ENCODE results near the gene CRYBG1.

Gene CRYBG1

DNA sequence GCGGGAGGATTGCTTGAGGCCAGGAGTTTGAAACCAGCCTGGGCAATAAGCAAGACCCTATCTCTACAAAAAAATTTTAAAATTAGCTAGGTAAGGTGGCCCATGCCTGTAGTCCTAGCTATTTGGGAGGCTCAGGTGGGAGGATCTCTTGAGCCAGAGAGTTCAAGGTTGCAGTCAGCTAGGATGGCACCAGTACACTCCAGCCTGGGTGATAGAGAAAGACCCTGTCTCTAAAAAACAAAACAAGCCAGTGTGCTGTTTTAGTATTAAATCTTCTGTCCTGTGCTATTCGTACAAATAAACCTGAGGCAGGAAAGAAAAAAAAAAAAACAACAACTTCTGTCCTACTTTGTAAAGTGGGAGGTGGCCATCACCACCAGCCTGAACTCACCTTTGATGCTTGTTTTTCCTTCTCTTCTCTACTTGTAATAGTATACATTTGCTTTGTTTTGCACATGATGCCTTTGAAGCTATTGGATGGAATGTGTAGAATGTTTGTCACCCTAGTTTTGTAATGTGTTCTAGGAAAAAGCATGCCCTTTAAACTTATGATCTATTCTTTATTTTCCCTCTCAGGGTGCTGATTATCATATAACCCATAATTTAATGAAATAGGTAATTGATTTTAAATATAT lies 102.5 kb downstream of the CRYBG1 start:
- DNase-seq = no peak

DNA sequence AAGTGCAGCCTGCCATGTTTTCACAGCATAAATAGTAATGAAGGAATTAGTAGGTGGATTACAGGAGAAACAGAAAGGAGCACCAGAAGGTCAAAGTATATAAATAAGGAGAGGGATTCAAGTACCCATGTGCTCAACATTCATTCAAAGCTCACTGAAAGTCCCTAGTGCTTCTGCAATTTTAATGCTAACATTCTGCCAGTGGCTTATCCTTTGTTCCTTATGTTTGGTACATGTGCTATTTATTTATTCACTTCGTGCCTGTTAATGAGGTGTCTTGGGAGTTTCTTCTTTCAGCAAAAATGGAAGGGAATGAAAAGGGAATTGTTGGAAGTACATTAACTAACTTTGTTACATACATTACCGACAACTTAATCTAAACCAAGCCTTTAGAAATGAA lies 105.7 kb downstream of the CRYBG1 start:
- DNase-seq = no peak

DNA sequence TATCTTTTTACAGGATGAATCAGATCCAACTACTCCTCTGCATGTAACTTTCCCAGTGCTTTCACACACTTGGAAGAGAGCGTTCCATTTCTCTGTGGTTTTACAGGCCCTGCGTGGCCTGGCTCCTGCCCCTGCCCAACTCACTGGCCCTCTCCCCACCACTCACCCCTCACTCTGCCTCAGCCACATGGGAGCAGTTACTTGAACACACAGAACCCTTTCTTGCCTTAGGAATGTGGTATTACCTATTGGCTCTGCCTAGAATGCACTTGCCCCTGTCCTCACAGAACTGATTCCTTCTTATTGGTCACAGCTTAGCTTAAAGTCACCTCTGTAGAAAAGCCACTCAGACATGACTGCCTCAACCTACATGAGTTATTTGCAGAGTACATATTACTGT lies 108.4 kb downstream of the CRYBG1 start:
- DNase-seq = no peak

DNA sequence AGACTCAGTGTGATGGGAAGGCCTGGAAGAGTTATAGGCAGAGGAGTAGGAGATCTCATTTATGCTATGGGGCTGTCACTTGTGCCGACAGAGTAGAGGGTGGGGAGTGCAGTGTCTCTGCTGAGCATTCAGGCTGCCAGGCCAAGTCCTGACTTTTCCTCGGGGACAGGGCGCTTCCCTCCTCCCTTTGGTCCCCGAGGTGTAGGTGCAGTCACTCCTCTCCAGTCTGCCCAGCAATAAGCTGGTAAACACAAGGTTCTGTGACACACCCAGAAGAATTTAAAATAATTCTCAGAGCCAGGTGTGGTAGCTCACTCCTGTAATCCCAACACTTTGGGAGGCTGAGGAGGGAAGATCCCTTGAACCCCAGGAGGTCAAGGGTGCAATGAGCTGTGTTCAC lies 109.4 kb downstream of the CRYBG1 start:
- DNase-seq = no peak

DNA sequence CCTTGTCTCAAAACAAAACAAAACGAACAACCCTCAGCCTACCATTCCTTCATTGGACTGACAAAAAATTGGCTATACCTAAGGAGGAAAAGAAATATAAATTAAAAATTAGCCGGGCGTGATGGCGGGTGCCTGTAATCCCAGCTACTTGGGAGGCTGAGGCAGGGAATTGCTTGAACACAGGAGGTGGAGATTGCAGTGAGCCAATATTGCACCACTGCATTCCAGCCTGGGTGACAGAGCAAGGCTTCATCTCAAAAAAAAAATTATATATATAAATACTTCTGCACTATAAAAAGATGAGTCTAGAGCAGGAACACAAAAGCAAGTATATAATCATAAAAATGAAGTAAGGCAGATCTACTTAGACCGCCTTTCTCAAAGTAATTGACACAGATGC lies 109.8 kb downstream of the CRYBG1 start:
- no peak for DNase-seq

DNA sequence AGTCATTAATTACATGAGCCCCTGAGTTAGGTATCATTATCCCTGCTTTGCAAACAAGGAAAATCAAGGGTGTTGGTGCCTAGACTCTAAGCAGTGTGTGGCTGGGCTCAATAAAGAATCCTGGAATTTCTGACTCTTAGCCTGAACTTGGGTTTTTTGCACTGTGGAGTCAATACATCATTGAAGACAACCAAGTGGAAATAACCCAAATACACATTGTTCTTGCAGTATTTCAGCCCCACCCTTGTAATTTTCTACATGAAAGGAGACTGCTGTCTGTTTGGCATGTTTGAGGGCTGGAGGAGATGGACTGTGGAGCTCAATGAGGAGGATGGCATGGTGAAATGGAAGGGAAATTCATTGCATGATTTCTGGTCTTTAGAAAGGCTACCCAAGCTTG lies 110.3 kb downstream of the CRYBG1 start:
- DNase-seq = no peak

DNA sequence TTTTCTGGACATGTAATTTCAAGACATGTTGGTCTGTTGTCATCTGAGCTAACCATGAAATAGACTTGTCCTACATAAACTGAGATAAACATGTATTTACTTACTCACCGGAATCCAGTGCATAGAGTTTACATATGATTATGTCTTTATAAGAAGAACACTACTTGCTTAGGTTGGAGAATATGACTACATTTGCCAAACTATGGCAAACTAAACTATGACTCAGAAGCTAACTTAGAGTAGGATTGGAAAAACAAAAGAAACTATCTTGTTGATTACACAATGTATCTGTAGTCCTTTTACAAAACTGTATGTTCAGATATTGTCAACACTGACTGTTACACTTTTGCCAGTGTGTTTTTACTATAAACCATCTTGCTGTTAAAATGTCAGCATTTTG lies 113.3 kb downstream of the CRYBG1 start:
- no peak for DNase-seq

DNA sequence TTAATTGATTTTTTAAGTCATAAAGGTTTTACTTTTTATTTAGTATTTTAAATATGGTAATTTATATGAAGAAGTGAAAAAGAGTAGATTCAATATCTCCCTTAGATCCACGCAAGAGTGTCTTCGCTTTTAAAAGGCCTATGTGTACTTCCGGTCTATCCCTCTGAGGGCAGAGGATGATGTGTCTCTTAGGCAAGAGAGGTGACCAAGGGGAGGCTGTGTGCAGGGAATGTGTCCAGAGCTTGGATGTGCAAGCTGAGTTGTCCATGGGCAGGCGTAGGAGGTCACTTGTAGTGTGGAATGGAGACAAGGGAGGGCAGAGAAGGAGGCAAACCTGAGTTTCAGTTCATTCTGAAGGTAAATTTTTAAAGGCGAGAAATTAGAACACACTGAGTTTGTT lies 113.9 kb downstream of the CRYBG1 start:
- no peak for DNase-seq

DNA sequence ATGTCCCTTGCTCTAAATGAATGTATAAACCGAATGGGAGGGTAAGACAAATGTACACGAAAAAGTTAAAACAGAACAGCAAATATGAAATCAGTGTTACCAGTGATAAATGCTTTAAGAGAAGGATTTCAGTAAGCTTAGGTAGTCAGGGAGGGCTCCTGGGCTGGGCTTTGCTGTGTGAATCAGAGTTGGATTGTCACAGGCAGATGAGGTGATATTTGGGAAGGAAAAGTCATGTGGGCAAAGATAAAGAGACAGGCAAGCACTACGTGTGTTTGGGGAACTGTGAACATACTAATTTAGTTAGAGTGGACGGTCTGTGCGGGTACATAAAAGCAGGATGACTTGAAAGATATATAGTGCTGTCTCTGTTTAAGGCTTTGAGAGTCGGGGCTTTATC lies 114.8 kb downstream of the CRYBG1 start:
- no peak for DNase-seq

DNA sequence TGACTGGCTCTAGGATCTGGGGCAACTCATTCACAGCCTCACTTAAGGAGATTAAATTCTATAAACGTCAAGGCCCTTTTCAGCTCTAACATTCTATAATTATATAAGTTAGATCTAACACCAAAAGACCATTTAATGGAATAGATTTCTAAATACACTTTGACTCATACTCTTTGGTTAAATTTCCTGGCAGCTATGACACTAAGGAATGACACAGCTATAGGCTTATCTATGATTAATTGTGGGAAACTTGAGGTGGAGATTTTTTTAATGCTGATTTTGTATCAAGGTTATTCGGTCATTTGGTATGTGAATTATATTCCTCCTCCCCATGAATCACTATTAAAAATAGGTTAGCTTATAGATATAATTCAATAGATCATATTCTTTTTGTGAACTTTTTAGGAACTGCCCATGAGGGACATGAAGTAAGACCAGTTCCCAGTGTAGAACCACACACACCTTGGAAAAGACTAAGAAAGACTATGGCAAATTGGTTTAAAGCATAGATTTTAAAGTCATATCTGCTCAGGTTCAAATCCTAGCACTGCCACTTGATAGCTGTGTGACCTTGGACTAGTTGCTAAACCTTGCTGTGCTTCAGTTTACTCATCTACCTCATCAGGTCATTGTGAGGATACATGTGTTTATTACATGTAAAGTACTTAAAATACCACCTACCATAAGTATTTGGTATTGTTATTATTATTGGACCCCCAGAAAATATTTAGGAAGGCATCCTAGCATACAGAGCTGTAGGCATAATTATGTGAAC lies 116.0 kb downstream of the CRYBG1 start:
- no peak for DNase-seq

DNA sequence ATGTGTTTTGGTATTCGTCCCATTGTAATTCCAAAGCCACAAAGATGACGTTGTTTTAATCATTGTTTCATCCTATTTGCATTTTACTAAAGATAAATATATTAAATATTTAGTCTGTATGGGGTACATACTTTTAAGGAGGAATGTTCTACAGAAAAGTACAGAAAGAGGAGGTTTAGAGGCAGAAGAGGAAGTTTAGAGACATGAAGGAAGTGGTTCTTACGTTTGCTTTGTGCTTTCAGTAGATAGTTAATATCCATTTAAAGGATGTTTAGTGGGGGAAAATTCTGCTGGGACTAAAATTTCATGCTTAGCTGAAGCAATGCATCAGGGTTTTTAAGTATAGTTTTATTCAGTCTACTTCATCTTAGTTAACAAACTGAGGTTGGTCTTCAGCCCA lies 116.6 kb downstream of the CRYBG1 start:
- no peak for DNase-seq

DNA sequence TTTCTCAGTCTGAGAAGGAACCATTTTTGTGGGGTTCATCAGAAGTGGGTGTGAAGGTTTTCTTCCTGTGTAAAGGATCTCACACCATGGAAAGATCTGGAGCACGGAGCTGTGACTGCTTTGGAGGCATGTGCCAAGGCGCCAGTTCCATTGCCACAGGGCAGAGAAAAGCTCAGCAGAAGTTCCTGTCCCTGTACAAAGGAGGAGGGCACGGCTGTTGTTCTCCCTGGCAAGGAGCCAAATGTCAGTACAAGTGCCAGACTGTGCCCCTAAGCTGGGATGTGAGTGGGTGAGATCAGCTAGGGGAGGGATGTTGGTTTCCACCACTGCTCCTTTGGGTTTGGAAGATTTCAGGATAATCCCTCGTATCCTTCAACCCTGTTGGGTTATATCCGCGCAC lies 117.3 kb downstream of the CRYBG1 start:
- no peak for DNase-seq

DNA sequence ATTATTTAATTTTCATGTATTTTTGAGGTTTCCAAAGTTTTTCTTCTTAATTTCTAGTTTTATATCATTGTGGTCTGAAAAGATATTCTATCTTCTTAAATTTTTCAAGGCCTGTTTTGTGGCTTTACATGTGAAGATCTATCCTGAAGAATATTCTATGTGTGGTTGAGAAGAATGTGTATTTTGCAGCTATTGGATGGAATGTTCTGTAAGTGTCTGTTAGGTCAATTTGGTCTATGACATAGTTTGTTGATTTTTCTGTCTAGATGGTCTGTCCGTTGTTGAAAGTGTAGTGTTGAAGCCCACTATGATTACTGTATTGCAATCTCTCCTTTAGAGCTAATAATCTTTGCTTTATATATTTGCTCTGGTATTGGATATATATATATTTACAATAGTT lies 125.7 kb downstream of the CRYBG1 start:
- DNase-seq = no peak

DNA sequence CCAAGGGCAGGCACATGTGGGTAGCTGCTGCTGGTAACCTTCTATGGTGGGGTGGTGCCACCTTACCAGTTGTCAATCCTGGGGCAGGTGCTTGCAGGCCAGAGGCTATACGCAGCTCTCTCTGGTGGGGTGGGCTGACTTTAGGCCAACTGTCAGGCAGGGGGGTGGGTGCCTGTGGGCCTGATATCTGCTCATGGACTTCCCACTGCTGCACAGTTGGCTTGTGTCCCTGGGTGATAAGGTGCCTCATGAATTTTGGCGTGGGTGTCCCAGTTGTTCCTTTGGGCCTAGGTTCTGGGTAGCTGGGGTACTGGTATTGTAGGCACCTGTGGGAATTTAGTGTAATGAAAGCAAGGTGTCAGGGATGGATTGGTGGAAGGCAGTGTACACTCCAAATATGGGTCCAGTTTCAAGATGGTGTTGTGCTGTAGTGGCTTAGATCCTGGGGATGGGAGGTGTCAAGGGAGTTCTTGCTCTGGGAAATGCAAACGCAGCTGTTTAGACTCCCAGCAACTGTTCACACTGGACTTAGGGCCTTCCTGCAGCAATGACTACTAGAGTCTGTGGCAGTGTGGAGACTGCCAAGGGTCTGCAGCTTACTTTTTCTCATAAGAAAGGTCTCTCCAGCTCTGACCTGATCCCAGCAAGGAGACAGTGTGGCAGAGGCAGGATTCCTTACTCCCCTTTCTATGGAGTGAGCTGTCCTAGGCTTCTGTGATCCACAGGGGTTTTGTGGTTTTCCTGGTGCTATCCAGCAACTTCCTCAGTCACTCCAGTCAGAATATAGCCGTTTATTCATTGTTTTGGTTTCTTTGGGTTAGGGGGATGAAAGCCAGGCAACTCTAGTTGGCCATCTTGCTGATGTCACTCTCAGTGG lies 128.2 kb downstream of the CRYBG1 start:
- DNase-seq = no peak

DNA sequence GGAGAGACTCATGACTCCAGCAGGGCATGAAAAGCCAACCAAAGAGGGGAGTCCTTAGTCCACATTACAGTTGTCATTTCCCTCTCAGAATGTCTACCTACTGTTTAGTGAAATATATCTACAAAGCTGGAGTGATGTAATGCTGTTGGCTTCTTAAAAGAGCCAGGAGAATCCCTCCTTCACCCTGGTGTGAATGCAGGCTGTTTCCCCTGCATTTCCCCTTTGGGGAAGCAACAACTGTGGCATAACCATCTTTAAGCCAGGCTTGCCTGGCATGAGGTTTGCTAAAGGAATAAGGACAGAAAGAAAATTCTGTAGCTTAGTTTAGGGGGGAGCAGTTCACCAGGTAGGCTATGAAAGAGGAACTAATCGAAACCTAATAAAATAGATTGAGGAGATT lies 129.5 kb downstream of the CRYBG1 start:
- DNase-seq = no peak

DNA sequence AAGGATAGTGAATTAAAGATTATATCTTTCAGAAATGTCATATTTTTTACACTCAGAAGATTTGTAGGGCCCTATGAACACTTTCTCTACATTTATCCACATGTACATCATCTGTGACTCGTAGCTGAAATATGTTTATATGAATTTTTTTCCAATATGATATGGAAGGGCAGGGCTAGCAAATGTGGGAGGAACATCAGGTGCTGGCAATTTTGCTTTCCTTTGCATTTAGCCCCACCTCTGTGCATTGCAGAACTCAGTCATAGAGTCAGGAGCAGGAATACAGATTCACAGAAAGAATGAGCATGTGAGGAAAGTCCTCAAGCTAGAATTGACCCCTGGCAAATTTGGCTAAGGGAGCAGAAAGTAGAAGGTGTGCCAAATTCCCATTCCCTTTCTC lies 129.9 kb downstream of the CRYBG1 start:
- no peak for DNase-seq

DNA sequence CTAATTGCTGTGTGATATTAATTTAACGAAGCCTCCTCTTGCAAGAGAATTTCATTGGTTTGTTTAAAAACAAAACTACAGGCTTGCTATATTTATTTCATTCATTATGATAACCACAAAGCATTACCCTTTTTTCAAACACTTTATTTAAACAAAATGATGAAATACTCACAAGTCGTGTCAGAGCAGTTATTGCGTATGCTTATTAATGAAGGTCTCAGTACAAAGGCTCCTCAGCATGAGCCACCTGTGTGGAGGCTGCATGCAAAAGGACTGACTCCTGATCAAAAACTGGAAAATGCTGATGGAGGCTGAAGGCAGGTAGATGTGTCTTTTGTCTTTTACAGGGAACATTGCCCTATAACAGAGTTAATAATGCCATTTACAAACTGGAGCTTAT lies 130.5 kb downstream of the CRYBG1 start:
- no peak for DNase-seq

DNA sequence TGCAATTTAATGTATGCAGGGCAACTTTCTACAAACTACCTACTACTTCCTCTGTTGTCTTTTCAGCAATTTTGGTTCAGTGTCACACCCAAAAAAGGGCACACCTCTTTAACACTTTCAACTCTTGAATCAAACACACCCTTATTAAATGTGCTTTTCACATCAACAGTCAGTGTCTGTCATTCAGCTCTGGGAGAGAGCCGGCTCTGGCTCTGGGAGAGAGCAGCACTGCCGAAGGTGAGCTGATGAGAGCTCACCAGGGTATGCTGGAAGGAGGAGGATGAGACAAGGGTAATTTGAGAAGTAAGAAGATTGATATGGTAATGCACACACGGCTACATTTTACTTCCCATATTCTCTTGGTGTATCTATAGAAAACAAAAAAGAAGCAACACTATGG lies 134.5 kb downstream of the CRYBG1 start:
- DNase-seq = no peak

DNA sequence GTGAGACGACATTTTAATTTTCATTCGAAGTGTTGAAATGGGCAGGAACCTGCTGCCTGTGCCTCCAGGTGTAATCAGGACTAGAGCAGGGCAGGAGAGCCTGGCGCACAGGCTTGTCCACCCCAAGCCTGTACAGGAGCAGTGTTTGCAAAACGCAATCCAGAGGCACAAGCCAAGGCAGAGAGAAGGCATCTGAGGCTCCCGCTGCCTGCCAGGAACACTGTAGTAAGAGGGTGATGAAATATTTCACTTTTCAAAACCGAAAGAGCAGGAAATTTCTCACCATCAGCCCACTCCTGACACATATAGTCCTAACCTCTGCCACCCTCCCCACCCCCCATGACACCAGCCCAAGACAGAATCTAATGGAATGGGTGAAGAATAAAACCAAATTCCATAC lies 136.3 kb downstream of the CRYBG1 start:
- no peak for DNase-seq

DNA sequence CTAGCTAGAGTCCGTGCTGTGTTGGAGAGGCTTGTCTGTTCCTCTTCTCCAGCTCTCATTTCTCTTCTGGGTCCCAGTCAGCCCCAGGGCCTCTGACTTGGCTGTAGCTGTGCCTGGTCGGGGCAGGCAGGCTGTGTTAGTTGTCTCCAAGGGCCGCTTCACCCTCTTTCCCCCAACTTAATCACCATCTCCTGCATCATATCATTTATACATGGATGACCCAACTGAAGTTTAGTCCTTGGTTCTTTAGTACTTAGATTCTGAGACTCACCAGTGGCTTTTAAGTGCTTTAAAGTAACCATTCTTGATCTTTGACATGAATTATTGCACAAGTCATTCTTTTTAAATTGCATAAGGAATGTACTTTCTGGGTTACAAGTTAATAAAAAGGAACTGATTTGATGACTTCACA lies 141.4 kb downstream of the CRYBG1 start:
- DNase-seq = no peak

DNA sequence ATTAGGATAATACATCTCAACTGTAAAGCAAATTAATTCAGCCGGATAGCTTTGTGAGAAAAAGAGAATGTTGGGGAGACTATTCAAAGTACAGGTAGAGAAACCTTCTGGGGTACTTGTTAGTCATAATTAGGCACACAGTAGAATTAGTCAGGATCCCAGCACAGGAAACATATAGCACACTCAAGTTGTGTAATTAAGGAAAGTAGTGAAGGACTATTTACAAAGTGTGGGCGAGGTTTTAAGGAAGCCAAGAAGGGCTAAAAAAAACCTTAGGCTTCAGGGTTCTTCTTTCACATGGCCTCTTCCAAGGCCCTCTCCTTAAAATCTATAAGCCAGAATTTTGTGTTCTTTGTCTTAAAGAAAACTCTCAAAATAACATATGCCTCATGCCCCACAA lies 142.0 kb downstream of the CRYBG1 start:
- no peak for DNase-seq

DNA sequence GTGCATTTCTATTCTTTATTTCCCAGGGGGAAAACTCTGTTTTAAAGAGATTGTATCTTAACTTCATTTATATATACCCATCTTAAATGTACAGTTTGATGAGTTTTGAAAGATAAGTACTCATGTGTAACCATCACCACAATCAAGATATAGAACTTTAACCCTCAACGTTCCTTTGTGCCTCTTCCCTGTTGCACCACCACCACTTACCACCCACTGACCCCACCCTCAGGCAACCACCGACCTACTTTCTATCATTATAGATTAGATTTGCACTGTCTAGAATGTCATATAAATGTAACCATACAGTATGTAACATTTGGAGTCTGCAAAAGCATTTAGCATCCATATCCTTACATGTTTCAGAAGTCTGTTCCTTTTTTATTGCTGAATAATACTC lies 147.8 kb downstream of the CRYBG1 start:
- DNase-seq = no peak

DNA sequence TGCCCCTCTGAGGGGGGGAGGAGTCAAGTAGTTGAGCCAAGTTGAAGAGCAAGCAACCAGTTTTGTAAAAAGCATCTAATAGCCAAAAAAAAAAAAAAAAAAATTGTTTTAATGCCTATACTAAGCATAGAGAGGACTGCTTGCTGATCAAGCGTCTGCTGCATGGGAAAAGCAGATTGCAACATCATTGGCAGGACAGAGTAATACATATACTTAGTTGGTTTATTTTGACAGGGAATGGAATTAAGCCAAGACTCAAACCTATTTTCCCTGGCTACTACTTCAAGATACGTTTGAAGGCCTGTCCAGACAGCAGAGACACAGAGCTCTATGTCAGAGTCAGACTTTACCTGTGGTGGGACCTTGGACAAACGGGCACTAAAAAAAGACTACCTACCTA lies 148.3 kb downstream of the CRYBG1 start:
- no peak for DNase-seq
